ENCODE measurements around the gene CCDC127.

CCDC127 gene

GRCh38 chr5:187617-188451, 30.1 kb downstream of the CCDC127 start:
- no peak for DNase-seq

- DNase-seq, result no peak
These were observed 30.9 kb downstream of the CCDC127 start for GRCh38 chr5:187042-187431.

GRCh38 chr5:186091-187041, 31.6 kb downstream of the CCDC127 start:
- no peak for DNase-seq

- DNase-seq, result no peak
These were observed 32.6 kb downstream of the CCDC127 start for GRCh38 chr5:185095-186070.

GRCh38 chr5:184471-184870, 33.5 kb downstream of the CCDC127 start:
- no peak for DNase-seq

GRCh38 chr5:182126-182525, 35.8 kb downstream of the CCDC127 start:
- DNase-seq, result no peak

- no peak for DNase-seq
These were observed 36.4 kb downstream of the CCDC127 start for GRCh38 chr5:181566-181965.

GRCh38 chr5:181160-181559, 36.8 kb downstream of the CCDC127 start:
- no peak for DNase-seq

GRCh38 chr5:180286-180918, 37.6 kb downstream of the CCDC127 start:
- DNase-seq, result no peak

- no peak for DNase-seq
These were observed 38.6 kb downstream of the CCDC127 start for GRCh38 chr5:179401-179800.

- DNase-seq, result no peak
These were observed 39.8 kb downstream of the CCDC127 start for GRCh38 chr5:178110-178509.

- no peak for DNase-seq
These were observed 41.6 kb downstream of the CCDC127 start for GRCh38 chr5:176296-176823.

- no peak for DNase-seq
These were observed 43.0 kb downstream of the CCDC127 start for GRCh38 chr5:174876-175465.

- DNase-seq, result no peak
These were observed 43.7 kb downstream of the CCDC127 start for GRCh38 chr5:174291-174600.

- no peak for DNase-seq
These were observed 44.3 kb downstream of the CCDC127 start for GRCh38 chr5:173392-174290.

GRCh38 chr5:172841-173251, 45.1 kb downstream of the CCDC127 start:
- DNase-seq, result no peak

- DNase-seq, result no peak
These were observed 45.5 kb downstream of the CCDC127 start for GRCh38 chr5:172421-172820.

GRCh38 chr5:171801-172331, 46.1 kb downstream of the CCDC127 start:
- DNase-seq, result no peak

GRCh38 chr5:170971-171800, 46.8 kb downstream of the CCDC127 start:
- no peak for DNase-seq

Measured in T1000 (cell line).